Muscle of leg (tissue), 11 donors: ENCODE results near the gene SLC17A7. TPM values are rescaled to one million over a fixed set of nuclear protein-coding genes. Genes with fewer than 3 reads are reported as not detected.
A peak's percentile ranks its signal among the peaks of the same experiment; 100 is the strongest.
"Not testable (repeated sequence)": the region's sequence is repeated elsewhere in the genome, so short reads cannot be mapped to it uniquely, and the experiment has no call there.

Experiments
- DNase-seq: peaks from one replicate; pipeline ENCODE4 v3.0.0; 2013
- H3K27ac ChIP-seq: one replicate; pipeline ENCODE4 v1.5.1; 2013; ENCODE audit warnings: mild to moderate bottlenecking, low read length, control low read depth
- H3K27me3 ChIP-seq: one replicate; pipeline ENCODE4 v1.6.1; 2013; ENCODE audit warnings: low read length; ENCODE audit not compliant: control insufficient read depth, insufficient read depth
- H3K36me3 ChIP-seq: one replicate; pipeline ENCODE4 v1.6.1; 2013; ENCODE audit warnings: low read length; ENCODE audit not compliant: control insufficient read depth, insufficient read depth
- H3K4me1 ChIP-seq: one replicate; pipeline ENCODE4 v1.6.1; 2013; ENCODE audit warnings: low read length; ENCODE audit not compliant: control insufficient read depth, insufficient read depth
- H3K4me3 ChIP-seq: one replicate; pipeline ENCODE4 v1.5.1; 2013; ENCODE audit warnings: low read length, control low read depth
- H3K9me3 ChIP-seq: replicated peaks from 2 replicates; pipeline ENCODE4 v1.6.1; 2013; ENCODE audit warnings: low read depth, low read length; ENCODE audit not compliant: control insufficient read depth
- WGBS: methylation state at CpG from one replicate; pipeline ENCODE4 v1.1.5; 2013; ENCODE audit warnings: missing lambda C conversion rate; ENCODE audit not compliant: insufficient coverage; 5-methylcytosine and 5-hydroxymethylcytosine counted together
- polyA plus RNA-seq, 8 donors: library from polyadenylated mRNA; unstranded; fragments of 120-200 nt; gene quantifications; one replicate each; pipeline versions ENCODE4 v1.2.1 to v1.2.3, GENCODE V29; 2013; ENCODE audit warnings: inconsistent platforms in 1 of 8, low replicate concordance in 1 of 8; ENCODE audit not compliant: insufficient read length in 8 of 8, insufficient read depth in 1 of 8
- total RNA-seq: library from RNA; stranded (reverse); fragments of 120-200 nt; gene quantifications from one replicate; pipeline ENCODE4 v1.2.4, GENCODE V29; 2013

SLC17A7 gene
- total and polyA plus RNA-seq, 9 donors, result 0.53 to 1.7 (median 1.1) TPM

DNA sequence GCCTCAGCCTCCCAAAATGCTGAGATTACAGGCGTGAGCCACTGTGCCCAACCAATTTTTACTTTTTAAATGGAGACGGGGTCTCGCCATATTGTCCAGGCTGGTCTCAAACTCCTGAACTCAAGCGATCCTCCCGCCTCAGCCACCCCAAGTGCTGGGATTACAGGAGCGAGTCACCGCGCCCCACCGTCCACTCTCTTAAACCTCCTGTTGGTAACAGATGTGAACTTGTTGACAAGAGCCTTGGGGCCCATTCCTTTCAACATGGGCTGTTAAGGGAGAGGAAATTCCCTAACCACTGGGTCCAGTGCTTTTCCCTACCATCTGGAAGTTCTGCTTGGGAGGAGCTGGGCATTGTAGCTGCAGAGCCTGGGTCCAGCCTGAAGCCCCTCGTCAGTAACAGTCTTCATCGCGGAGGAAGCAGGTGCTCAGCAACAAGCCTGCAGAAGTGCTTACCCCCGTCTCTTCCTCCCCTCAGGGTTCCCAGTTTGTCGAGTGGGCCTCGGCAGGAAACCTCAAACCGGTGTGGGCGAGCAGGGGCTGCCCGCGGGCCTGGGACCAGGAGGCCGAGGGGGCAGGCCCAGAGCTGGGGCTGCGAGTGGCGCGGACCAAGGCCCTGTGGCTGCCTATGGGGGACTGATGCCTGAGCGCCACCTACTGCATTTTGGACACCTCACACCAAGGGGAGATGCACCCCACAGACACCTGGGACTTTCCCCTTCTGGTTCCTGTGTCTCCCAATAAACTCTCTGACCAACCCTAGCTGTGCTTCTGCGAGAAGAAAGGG lies 28.7 kb upstream of the SLC17A7 start:
- Histone ChIP-seq H3K27ac (peak overlapping the region; percentile 65), H3K36me3 (peaks cover 21% of the 10 kb centered on the region), H3K4me3 (no peak overlapping the region), H3K27me3 (peaks cover 2% of the 10 kb centered on the region), H3K9me3 (no peaks in the 10 kb centered on the region), H3K4me1 (peaks cover 33% of the 10 kb centered on the region)
- WGBS, result 58% methylated on average over 12 of the region's 25 CpGs
- peak; percentile 36 for DNase-seq

- H3K4me1 ChIP-seq, result peaks cover 24% of the 10 kb centered on the region
- no peaks in the 10 kb centered on the region for H3K27me3 ChIP-seq
- H3K36me3 ChIP-seq, result peaks cover 27% of the 10 kb centered on the region
- H3K9me3 ChIP-seq, result no peaks in the 10 kb centered on the region
- DNase-seq, result peak; percentile 97
- H3K4me3 ChIP-seq, result no peak overlapping the region
- WGBS, result 37% methylated on average over 12 of the region's 15 CpGs
- H3K27ac ChIP-seq, result peak overlapping the region; percentile 74
Observed at GRCh38 chr19:49468746-49469447, 27.6 kb upstream of the SLC17A7 start.

GRCh38 chr19:49468199-49468598 lies 26.9 kb upstream of the SLC17A7 start:
- peaks cover 20% of the 10 kb centered on the region for H3K4me1 ChIP-seq
- DNase-seq, result no peak
- no peaks in the 10 kb centered on the region for H3K9me3 ChIP-seq
- H3K4me3 ChIP-seq, result no peak overlapping the region
- whole genome bisulfite sequencing, result 90% methylated on average over 17 of the region's 19 CpGs
- H3K27me3 ChIP-seq, result no peaks in the 10 kb centered on the region
- peak overlapping the region; percentile 74 for H3K27ac ChIP-seq
- H3K36me3 ChIP-seq, result peaks cover 30% of the 10 kb centered on the region

DNA sequence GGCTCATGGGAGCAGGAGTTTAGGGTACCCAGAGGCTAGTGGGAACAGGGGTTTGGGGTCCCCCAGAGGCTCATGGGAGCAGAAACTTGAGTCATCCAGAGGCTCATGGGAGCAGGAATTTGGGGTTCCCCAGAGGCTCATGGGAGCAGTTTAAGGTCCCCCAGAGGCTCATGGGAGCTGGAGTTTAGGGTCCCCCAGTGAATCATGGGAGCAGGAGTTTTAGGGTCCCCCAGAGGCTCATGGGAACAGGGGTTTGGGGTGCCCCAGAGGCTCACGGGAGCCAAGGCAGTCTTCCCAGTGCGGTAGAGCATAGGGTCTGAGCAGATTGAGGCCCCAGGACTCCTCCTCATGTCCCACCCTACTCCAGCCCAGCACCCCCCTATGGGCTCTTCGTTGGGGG lies 24.0 kb upstream of the SLC17A7 start:
- H3K4me3 ChIP-seq, result no peak overlapping the region
- no peak for DNase-seq
- no peaks in the 10 kb centered on the region for H3K27me3 ChIP-seq
- no peaks in the 10 kb centered on the region for H3K9me3 ChIP-seq
- peaks cover 39% of the 10 kb centered on the region for H3K36me3 ChIP-seq
- WGBS, result 89% methylated on average over 3 of the region's 3 CpGs
- no peak overlapping the region for H3K27ac ChIP-seq
- peaks cover 20% of the 10 kb centered on the region for H3K4me1 ChIP-seq

- Histone ChIP-seq H3K4me3 (no peak overlapping the region), H3K36me3 (peaks cover 45% of the 10 kb centered on the region), H3K4me1 (peaks cover 11% of the 10 kb centered on the region), H3K27me3 (no peaks in the 10 kb centered on the region), H3K27ac (no peak overlapping the region), H3K9me3 (no peaks in the 10 kb centered on the region)
- WGBS, result 91% methylated on average over 30 of the region's 39 CpGs
- no peak for DNase-seq
Observed at GRCh38 chr19:49463960-49464740, 22.8 kb upstream of the SLC17A7 start.

DNA sequence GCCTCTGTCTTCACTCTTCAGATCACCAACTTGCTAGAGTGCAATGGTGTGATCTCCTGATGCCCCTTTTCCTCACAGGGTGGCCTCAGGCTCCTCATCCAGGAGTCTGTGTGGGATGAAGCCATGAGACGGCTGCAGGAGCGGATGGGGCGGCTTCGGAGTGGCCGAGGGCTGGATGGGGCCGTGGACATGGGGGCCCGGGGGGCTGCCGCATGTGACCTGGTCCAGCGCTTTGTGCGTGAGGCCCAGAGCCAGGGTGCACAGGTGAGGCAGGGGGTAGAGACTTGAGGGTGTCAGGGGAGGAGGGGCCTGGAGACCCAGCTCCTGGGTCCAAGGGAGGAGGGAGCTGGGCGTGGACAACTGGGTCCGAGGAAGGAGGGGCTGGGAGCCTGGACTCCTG lies 21.2 kb upstream of the SLC17A7 start:
- Histone ChIP-seq H3K27me3 (no peaks in the 10 kb centered on the region), H3K9me3 (no peaks in the 10 kb centered on the region), H3K27ac (no peak overlapping the region), H3K36me3 (peaks cover 44% of the 10 kb centered on the region), H3K4me1 (no peaks in the 10 kb centered on the region), H3K4me3 (no peak overlapping the region)
- DNase-seq, result no peak
- 87% methylated on average over 12 of the region's 12 CpGs for WGBS

GRCh38 chr19:49461656-49462055 lies 20.3 kb upstream of the SLC17A7 start:
- no peak for DNase-seq
- peaks cover 44% of the 10 kb centered on the region for H3K36me3 ChIP-seq
- peaks cover 5% of the 10 kb centered on the region for H3K4me1 ChIP-seq
- no peaks in the 10 kb centered on the region for H3K9me3 ChIP-seq
- H3K27ac ChIP-seq, result no peak overlapping the region
- no peaks in the 10 kb centered on the region for H3K27me3 ChIP-seq
- H3K4me3 ChIP-seq, result no peak overlapping the region
- WGBS, result 97% methylated on average over 31 of the region's 37 CpGs

- DNase-seq, H3K9me3 ChIP-seq, H3K4me3 ChIP-seq, H3K27me3 ChIP-seq, H3K27ac ChIP-seq, H3K4me1 ChIP-seq: not testable (repeated sequence)
- peaks cover 41% of the 10 kb centered on the region for H3K36me3 ChIP-seq
- WGBS, result 100% methylated on average over 1 of the region's 1 CpG
Observed at GRCh38 chr19:49461130-49461529, 19.8 kb upstream of the SLC17A7 start.

GRCh38 chr19:49459388-49459787 lies 18.1 kb upstream of the SLC17A7 start:
- DNase-seq, result no peak
- H3K36me3 ChIP-seq, result peaks cover 27% of the 10 kb centered on the region
- H3K4me3 ChIP-seq, result no peak overlapping the region
- no peaks in the 10 kb centered on the region for H3K9me3 ChIP-seq
- no peak overlapping the region for H3K27ac ChIP-seq
- peaks cover 14% of the 10 kb centered on the region for H3K4me1 ChIP-seq
- no peaks in the 10 kb centered on the region for H3K27me3 ChIP-seq
- WGBS, result 81% methylated on average over 9 of the region's 12 CpGs

DNA sequence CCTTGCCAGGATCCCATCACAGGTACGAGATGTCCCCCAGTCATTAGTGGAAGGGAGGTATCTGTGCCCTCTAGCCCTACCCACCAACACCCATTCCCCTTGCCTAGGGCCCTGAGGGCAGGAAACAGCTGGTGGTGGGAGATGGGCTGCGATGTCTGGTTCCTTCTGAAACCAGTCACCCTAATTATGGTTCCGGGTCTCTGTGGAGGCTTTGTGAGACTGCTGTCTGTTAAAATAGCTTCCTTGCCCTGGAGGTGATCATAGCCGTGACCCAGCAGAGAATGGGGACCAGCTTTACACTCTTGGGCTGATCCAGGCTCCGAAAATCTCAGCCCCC lies 17.2 kb upstream of the SLC17A7 start:
- Histone ChIP-seq H3K4me3 (no peak overlapping the region), H3K27me3 (no peaks in the 10 kb centered on the region), H3K4me1 (peaks cover 22% of the 10 kb centered on the region), H3K9me3 (no peaks in the 10 kb centered on the region), H3K27ac (no peak overlapping the region), H3K36me3 (peaks cover 22% of the 10 kb centered on the region)
- DNase-seq, result no peak
- WGBS, result 86% methylated on average over 2 of the region's 5 CpGs
